Activated CD4-positive, alpha-beta T cell treated with anti-CD3 and anti-CD28 coated beads, Interleukin-2, amount 10 ng/mL, durations not matched to agents 24 days and 14 days (primary cell): ENCODE measurements around the gene GLE1. TPM values are rescaled to one million over a fixed set of nuclear protein-coding genes. Genes with fewer than 3 reads are reported as not detected.
A peak's percentile ranks its signal among the peaks of the same experiment; 100 is the strongest.
"Not testable (repeated sequence)": the region's sequence is repeated elsewhere in the genome, so short reads cannot be mapped to it uniquely, and the experiment has no call there.

ENCODE experiments used
- DNase-seq: peaks from one replicate; pipeline ENCODE4 v3.0.0; 2022
- H3K27ac Mint-ChIP-seq: one replicate; pipeline ENCODE4 v1.8.0; 2022; ENCODE audit warnings: mild to moderate bottlenecking, mixed read lengths
- H3K27me3 Mint-ChIP-seq: one replicate; pipeline ENCODE4 v1.8.0; 2022; ENCODE audit warnings: mixed read lengths
- H3K36me3 Mint-ChIP-seq: one replicate; pipeline ENCODE4 v1.8.0; 2022; ENCODE audit warnings: low read depth, mild to moderate bottlenecking, mixed read lengths
- H3K4me1 Mint-ChIP-seq: one replicate; pipeline ENCODE4 v1.8.0; 2021; ENCODE audit warnings: mixed read lengths
- H3K4me3 Mint-ChIP-seq: one replicate; pipeline ENCODE4 v1.8.0; 2022; ENCODE audit warnings: mild to moderate bottlenecking, moderate library complexity, mixed read lengths
- H3K9me3 Mint-ChIP-seq: one replicate; pipeline ENCODE4 v1.8.0; 2021; ENCODE audit warnings: mixed read lengths
- intact Hi-C: fragments of 100-400 bp; cut with micrococcal nuclease; formaldehyde crosslinking; loops from one replicate; pipeline ENCODE4 v1.15.1; 2023
- total RNA-seq: library from RNA; stranded (reverse); gene quantifications from 2 replicates; pipeline ENCODE4 v1.2.3, GENCODE V29; 2022

Gene GLE1
- total RNA-seq, 1 donor from 2014 or later = 53.3 TPM

DNA sequence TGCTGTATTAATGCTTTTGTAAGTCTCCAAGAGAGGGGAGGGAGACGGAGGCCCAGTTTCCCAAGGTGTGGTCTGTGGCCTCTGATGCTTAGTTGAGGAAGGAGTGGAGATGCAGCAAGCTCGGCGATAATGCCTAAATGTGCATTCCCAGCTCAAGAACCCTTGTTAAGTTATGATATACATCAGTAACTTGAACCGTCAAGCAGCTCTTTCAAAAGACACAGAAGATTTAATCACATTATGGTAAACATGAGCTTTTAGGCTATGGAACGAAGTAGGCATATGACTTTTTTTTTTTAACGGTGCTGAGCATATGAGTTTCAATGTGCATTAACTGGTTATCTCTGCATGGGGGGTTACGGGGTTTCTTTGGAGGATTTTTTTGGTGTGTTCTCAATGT is 22.3 kb upstream of the GLE1 start:
- H3K36me3 Mint-ChIP-seq = peaks cover 58% of the 10 kb centered on the region
- intact Hi-C loops = no loop called here
- no peaks in the 10 kb centered on the region for H3K27me3 Mint-ChIP-seq
- DNase-seq = no peak
- no peak overlapping the region for H3K27ac Mint-ChIP-seq
- H3K4me3 Mint-ChIP-seq = no peak overlapping the region
- no peaks in the 10 kb centered on the region for H3K9me3 Mint-ChIP-seq
- no peaks in the 10 kb centered on the region for H3K4me1 Mint-ChIP-seq

DNA sequence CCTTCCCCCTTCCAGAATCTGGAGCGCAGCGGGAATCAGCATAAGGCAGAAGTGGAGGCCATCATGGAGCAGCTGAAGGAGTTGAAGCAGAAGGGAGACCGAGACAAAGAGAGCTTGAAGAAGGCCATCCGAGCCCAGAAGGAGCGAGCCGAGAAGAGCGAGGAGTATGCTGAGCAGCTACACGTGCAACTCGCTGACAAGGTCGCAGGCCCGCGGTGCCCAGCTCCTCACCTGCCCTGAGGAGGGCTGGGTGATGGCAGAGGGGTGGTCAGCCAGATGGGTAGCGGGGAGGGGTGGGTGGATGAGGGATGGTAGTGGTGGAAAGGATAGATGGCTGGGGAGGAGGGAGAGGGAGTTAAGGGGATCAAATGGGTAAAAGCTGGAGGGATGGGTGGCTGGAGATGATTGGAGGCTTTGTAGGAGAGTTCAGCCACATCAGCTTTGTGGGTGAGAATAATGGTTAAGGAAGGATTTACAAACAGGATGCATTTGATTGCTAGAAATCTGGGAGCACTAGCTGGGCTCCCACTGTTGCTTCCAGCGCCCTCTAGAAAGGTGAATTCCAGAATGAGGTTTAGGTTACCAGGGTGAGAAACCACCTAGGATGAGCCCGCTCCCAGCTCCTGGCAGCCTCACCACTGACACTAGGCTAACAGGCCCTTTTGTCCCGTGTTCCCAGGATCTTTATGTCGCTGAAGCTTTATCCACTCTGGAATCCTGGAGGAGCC is 19.7 kb upstream of the GLE1 start:
- no peak for DNase-seq
- H3K9me3 Mint-ChIP-seq = no peaks in the 10 kb centered on the region
- peaks cover 66% of the 10 kb centered on the region for H3K36me3 Mint-ChIP-seq
- no peak overlapping the region for H3K4me3 Mint-ChIP-seq
- no peaks in the 10 kb centered on the region for H3K27me3 Mint-ChIP-seq
- intact Hi-C loops = no loop called here
- no peaks in the 10 kb centered on the region for H3K4me1 Mint-ChIP-seq
- no peak overlapping the region for H3K27ac Mint-ChIP-seq

DNA sequence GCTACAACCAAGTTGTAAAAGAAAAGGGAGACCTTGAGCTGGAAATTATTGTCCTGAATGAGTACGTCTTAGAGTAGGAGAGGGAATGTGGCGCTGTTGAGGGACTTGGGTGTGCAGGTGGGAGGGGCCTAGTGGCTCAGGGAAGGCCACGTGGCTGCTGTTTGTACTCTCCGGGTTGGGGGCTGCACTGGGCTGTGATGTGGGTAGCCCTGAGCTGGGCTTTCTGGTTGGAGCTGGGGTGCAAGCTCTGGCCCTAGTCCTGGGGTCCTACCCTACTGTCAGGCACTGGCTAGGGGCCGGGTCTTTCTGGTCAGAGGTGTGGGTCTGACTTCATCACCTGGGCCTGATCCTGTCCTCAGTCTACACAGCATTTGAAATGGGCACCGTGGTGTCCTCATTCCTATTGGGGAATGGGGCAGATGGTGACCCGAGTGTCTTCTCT is 19.1 kb upstream of the GLE1 start:
- Mint-ChIP-seq H3K36me3 (peaks cover 69% of the 10 kb centered on the region), H3K27ac (no peak overlapping the region), H3K4me3 (no peak overlapping the region), H3K4me1 (no peaks in the 10 kb centered on the region), H3K9me3 (no peaks in the 10 kb centered on the region), H3K27me3 (no peaks in the 10 kb centered on the region)
- intact Hi-C loops = no loop called here
- no peak for DNase-seq

DNA sequence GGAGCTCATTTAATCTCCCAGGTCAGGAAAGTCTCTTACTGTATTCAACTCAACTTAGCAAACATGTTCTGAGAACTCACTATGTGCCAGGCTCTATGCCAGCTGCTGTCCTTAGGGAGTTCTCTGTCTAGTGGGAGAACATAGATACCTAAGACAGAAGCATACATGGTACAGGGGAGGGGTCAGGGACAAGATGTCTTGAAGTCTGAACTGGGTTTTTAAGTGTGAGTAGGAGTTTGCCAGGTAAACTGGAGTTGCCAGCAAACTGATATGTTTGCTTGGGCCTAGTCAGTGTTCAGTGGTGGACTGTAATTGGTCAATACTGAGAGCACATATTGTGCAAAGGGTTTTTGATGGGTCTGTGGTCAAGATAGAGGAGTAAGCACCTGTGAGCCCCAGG is 18.3 kb upstream of the GLE1 start:
- peaks cover 68% of the 10 kb centered on the region for H3K36me3 Mint-ChIP-seq
- intact Hi-C loops = no loop called here
- H3K4me1 Mint-ChIP-seq = no peaks in the 10 kb centered on the region
- no peak for DNase-seq
- no peak overlapping the region for H3K27ac Mint-ChIP-seq
- no peaks in the 10 kb centered on the region for H3K9me3 Mint-ChIP-seq
- no peaks in the 10 kb centered on the region for H3K27me3 Mint-ChIP-seq
- no peak overlapping the region for H3K4me3 Mint-ChIP-seq

DNA sequence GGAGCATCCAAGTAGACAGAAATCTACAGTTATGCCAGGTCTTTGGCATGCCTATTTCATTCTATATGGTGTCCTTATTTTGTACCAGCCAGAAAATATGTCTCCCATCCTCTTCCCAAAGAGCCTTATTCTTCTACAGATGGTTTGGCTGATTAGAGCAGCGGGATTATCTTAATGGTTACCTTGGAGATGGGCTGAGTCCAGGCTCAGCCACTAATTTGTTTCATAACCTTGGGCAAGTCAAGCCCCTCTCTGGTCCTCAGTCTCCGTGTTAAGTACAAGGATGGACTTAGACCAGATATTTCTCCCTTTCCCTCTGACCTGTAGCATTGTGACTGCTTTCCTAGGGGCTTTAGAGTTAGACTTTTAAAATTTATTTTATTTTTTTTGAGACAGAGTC is 11.1 kb upstream of the GLE1 start:
- no peak overlapping the region for H3K27ac Mint-ChIP-seq
- H3K36me3 Mint-ChIP-seq = peaks cover 46% of the 10 kb centered on the region
- no peaks in the 10 kb centered on the region for H3K27me3 Mint-ChIP-seq
- H3K9me3 Mint-ChIP-seq = no peaks in the 10 kb centered on the region
- intact Hi-C loops = no loop called here
- DNase-seq = no peak
- H3K4me3 Mint-ChIP-seq = no peak overlapping the region
- peaks cover 2% of the 10 kb centered on the region for H3K4me1 Mint-ChIP-seq

DNA sequence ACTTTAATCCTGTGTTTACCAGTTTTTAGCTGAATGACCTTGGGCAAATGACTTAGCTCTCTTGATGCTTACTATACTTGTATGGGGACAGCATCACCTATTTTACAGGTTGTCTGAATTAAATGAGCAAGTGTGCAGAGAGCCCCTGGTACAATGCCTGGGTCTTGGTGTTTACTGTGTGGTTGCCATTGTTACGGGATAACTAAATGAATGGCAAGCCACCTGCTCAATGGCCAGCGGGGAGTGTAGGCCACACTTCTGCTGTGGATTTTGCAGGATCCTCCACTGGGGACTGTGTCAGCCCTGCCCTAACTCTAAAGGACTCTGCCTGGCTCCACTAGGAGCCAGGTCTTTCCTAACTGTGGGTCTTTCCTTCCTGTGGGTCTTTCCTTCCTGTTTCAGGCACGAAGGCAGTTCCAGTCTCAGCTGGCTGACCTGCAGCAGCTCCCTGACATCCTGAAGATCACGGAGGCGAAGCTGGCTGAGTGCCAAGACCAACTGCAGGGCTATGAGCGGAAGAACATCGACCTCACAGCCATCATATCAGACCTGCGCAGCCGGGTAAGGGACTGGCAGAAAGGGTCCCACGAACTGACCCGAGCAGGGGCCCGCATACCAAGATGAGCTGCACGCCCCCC is 10.3 kb upstream of the GLE1 start:
- intact Hi-C loops = no loop called here
- H3K4me1 Mint-ChIP-seq = peaks cover 2% of the 10 kb centered on the region
- no peaks in the 10 kb centered on the region for H3K27me3 Mint-ChIP-seq
- H3K36me3 Mint-ChIP-seq = peaks cover 47% of the 10 kb centered on the region
- no peak overlapping the region for H3K27ac Mint-ChIP-seq
- H3K9me3 Mint-ChIP-seq = no peaks in the 10 kb centered on the region
- H3K4me3 Mint-ChIP-seq = no peak overlapping the region
- DNase-seq = no peak

DNA sequence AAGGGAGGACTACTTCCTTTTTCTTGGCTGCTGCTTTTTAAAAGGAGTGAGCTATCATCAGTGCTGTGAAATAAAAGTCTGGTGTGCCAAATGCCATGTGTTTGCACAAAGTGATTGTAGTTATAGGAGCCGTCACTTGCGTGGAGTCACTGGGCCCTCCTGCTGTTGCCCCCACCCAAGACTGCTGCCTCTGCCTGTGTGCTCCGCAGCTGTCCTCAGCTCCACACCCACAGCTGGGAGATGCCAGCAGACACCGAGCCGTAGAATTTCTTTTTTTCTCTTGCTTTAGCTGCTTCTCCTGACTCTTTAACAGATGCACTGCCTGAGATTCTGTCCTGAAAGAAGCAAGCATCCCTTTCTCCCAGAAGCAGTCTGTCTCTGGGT is 9.8 kb upstream of the GLE1 start:
- Mint-ChIP-seq H3K27ac (no peak overlapping the region), H3K27me3 (no peaks in the 10 kb centered on the region), H3K4me3 (no peak overlapping the region), H3K9me3 (no peaks in the 10 kb centered on the region), H3K36me3 (peaks cover 44% of the 10 kb centered on the region), H3K4me1 (peaks cover 2% of the 10 kb centered on the region)
- intact Hi-C loops = no loop called here
- DNase-seq = no peak

DNA sequence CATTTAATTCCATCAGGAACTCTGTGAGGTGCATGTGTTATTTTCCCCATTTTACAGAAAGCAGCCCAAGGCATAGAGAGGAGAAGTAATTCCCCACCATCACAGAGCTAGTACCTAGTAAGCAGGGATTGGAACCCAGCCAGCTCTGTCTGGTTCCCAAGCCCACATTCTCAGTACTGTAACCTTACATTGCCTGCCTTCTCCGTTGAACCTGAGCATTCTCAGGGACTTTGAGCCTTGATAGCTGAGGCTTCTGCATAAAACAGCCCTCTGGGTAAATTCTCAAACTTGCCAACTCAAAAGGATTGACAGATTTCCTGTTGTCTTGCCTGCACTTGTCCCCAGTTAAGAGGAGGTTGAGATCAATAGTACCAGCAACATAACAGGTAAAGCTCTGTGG is 9.2 kb upstream of the GLE1 start:
- H3K4me3 Mint-ChIP-seq = no peak overlapping the region
- H3K36me3 Mint-ChIP-seq = peaks cover 45% of the 10 kb centered on the region

DNA sequence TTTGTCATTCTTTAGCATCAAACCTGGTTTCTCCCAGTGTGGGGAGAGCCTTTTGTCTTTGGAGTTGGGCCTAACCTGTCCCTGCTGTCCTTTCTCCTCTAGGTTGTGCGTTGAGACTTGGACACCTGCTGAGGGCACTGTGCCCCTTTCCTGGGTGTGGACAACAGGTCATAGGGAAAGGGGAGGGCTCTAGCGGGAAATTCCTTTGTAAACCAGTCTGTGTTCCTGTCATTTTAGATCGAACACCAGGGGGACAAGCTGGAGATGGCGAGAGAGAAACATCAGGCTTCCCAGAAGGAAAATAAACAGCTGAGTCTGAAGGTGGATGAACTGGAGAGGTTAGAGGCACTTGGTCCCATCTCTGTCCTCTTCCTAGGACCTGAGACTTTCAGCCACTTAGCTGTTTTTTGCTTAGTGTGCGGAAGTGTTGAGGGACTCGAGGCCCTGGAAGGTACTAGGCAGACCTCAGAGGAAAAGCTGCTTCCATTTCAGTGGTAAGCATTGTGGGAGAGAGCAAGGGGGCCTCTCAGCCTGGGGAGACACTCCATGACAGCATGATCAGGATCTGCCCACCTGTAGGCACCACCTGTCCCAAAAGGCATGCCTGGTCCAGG is 8.6 kb upstream of the GLE1 start:
- DNase-seq = no peak
- H3K27ac Mint-ChIP-seq = peak overlapping the region; percentile 54
- peaks cover 49% of the 10 kb centered on the region for H3K36me3 Mint-ChIP-seq
- H3K9me3 Mint-ChIP-seq = no peaks in the 10 kb centered on the region
- peaks cover 2% of the 10 kb centered on the region for H3K4me1 Mint-ChIP-seq
- intact Hi-C loops = no loop called here
- no peak overlapping the region for H3K4me3 Mint-ChIP-seq
- no peaks in the 10 kb centered on the region for H3K27me3 Mint-ChIP-seq

More for the DNA sequence above, 9.2 kb upstream of the GLE1 start:
- Mint-ChIP-seq H3K27me3 (no peaks in the 10 kb centered on the region), H3K9me3 (no peaks in the 10 kb centered on the region), H3K4me1 (peaks cover 2% of the 10 kb centered on the region), H3K27ac (no peak overlapping the region)
- DNase-seq = no peak
- intact Hi-C loops = no loop called here

DNA sequence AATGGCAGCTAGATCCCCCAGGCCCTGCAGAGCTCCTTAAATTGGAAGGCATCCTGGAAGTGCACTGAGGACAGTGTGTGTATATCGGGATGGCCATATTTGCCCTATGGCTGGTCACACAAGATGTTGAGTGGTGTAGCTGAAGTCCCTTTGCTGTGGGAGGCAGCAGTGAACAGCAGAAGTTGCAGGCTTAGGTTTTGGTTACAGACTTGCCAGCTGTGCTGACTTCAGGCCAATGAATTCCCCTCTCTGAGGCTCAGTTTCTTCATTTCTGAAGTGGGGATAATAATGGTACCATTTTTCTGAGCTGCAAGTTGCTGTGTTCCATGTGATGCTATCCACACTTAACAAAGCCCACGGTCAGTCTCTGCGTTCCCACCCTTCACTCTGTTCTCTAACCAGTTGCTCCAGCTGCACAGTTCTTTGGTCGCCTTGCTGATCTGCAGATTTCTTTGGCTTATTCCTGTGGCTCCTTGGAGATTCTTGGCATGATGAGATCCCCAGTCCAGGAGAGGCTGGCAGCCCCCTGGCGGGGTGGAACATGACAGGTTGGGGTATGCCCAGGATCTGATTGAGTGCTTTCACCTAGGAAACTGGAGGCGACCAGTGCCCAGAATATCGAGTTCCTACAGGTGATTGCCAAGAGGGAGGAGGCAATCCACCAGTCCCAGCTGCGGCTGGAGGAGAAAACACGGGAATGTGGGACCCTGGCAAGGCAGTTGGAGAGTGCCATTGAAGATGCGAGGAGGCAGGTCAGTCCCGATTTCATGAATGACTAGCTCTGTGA is 6.5 kb upstream of the GLE1 start:
- Mint-ChIP-seq H3K9me3 (no peaks in the 10 kb centered on the region), H3K4me1 (peaks cover 2% of the 10 kb centered on the region), H3K36me3 (peaks cover 47% of the 10 kb centered on the region), H3K27me3 (no peaks in the 10 kb centered on the region), H3K4me3 (no peak overlapping the region), H3K27ac (no peak overlapping the region)
- no peak for DNase-seq
- intact Hi-C loops = no loop called here

DNA sequence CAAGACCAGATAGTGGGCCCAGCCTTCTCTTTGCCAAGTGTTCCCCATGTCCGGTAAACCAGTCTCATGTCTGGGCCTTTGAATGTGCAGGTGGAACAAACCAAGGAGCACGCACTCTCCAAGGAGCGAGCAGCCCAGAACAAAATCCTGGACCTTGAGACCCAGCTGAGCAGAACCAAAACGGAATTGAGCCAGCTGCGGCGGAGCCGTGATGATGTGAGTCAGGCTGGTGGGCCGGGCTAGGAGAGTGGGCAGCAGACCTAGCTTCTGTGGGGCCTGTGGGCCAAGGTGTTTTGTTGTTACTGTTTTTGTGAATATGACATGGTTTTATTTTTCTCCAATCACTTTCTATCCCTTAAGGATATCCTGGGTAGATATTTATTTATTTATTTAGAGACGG is 5.6 kb upstream of the GLE1 start:
- Mint-ChIP-seq H3K27me3 (no peaks in the 10 kb centered on the region), H3K36me3 (peaks cover 43% of the 10 kb centered on the region), H3K4me1 (peaks cover 6% of the 10 kb centered on the region), H3K9me3 (no peaks in the 10 kb centered on the region), H3K4me3 (no peak overlapping the region), H3K27ac (no peak overlapping the region)
- no peak for DNase-seq
- intact Hi-C loops = no loop called here

DNA sequence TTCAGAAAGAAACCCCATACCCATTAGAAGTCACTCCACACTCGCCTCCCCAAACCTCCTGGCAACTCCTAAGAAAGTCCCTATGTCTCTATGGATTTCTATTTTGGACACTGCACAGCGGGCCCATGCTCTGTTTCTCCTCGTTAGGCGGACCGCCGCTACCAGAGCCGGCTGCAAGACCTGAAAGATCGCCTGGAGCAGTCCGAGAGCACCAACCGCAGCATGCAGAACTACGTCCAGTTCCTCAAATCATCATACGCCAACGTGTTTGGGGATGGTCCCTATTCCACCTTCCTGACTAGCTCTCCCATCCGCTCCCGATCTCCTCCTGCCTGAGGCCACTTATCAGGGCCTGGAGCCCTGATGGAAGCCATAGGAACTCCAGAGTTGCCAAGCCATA is 4.6 kb upstream of the GLE1 start:
- no peak overlapping the region for H3K4me3 Mint-ChIP-seq
- no peak overlapping the region for H3K27ac Mint-ChIP-seq
- intact Hi-C loops = no loop called here
- peaks cover 7% of the 10 kb centered on the region for H3K4me1 Mint-ChIP-seq
- H3K27me3 Mint-ChIP-seq = no peaks in the 10 kb centered on the region
- no peaks in the 10 kb centered on the region for H3K9me3 Mint-ChIP-seq
- peaks cover 42% of the 10 kb centered on the region for H3K36me3 Mint-ChIP-seq
- no peak for DNase-seq

DNA sequence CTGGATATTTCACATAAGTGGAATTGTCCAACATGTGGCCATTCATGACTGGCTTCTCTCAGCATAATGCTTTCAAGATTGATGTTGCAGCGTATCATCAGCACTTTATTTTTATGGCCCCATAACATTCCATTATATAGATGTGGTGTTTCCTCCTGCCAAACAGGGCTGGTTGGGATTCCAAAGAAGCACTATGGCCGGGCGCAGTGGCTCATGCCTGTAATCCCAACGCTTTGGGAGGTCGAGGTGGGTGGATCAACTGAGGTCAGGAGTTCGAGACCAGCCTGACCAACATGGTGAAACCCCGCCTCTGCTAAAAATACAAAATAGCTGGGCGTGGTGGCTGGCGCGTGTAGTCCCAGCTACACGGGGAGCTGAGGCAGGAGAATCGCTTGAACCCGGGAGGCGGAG is 1.1 kb upstream of the GLE1 start:
- DNase-seq, H3K27ac Mint-ChIP-seq, intact Hi-C loops, H3K9me3 Mint-ChIP-seq, H3K27me3 Mint-ChIP-seq: not testable (repeated sequence)
- Mint-ChIP-seq H3K4me1 (peaks cover 17% of the 10 kb centered on the region), H3K36me3 (peaks cover 28% of the 10 kb centered on the region), H3K4me3 (peak overlapping the region; percentile 72)

DNA sequence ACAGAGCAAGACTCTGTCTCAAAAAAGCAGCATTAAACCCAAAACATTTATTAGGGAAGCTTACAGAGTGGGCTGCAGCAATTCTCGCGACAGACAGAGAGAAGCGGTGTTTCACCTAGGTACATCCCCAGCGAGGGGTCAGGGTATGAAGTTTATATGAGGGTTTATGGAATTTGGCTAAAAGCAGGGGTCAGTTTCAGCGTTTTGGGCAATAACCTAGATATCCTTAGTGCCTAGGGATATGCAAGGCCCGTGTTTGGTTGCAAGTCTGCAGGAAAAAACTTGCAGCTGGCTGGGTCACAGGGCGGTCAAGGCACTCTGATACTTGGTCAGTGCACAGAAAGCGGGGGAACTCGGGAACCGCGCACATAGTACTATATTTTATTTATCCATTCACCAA is 649 bp upstream of the GLE1 start:
- peak; percentile 64 for DNase-seq
- Mint-ChIP-seq H3K4me3 (peak overlapping the region; percentile 72), H3K36me3 (peaks cover 28% of the 10 kb centered on the region), H3K27me3 (no peaks in the 10 kb centered on the region), H3K9me3 (no peaks in the 10 kb centered on the region), H3K27ac (peak overlapping the region; percentile 71), H3K4me1 (peaks cover 21% of the 10 kb centered on the region)
- intact Hi-C loops = loop anchor here (1.0 to 2.0 kb wide), 5 partner anchors 47 to 315 kb away; partner anchors contain the start of genes COQ4, ENDOG, ODF2 and TRUB2
